GM18858 (cell line): ENCODE data around the gene MEI1.
"Not testable (repeated sequence)": the region's sequence is repeated elsewhere in the genome, so short reads cannot be mapped to it uniquely, and the experiment has no call there.

Experiments used
- ATAC-seq: cut with Tn5 transposase; IDR thresholded peaks from one replicate; pipeline ENCODE4 v1.9.1; 2021; ENCODE audit not compliant: unreplicated experiment

The MEI1 gene

DNA sequence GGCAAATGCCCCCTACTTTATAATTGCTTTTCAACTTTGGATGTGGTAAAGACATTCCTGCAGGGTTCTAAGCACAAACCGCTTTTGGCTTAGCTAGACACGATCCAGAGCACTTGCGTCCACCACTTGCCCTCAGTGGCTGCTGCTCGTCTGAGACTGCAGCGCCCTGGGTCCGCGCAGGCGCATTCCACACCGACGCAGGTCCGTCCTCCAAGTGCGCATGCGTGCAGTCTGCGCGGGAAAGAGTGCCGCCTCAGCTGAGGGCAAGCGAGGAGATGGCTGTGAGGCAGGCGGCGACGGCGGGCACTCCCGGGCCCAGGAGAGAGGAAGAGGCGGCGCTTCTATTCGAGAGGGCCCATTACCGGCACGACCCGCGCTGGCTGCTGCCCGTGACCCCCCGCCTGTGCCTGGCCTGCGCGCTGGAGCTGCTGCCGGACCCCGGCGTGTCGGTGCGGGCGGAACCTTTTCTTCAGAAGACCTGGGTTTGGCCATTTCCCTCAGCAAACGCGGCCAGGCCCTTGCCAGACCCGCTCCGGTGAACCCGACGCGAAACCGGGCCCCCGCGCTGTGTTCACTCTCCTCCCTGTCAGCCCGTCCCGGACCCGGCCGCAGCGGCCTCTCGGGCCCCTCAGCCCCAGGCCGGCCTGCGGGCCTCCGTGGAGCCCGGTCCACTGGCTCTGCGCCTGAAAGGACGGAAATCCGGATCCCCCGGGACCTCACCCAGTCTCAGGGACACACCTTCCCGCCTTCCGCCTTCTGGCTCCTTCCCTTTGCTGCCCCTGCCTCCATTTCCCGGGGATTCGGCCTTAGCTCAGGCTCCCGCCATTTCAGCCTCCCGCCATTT lies at the start of gene MEI1:
MEI1 (plus strand) TSS at position 240 of the 844 bp plus-strand sequence; CDS start at position 276, 36 bp downstream.
- no peak for ATAC-seq

- no peak for ATAC-seq
Observed at GRCh38 chr22:41650229-41650628, 49.1 kb upstream of the MEI1 start.

DNA sequence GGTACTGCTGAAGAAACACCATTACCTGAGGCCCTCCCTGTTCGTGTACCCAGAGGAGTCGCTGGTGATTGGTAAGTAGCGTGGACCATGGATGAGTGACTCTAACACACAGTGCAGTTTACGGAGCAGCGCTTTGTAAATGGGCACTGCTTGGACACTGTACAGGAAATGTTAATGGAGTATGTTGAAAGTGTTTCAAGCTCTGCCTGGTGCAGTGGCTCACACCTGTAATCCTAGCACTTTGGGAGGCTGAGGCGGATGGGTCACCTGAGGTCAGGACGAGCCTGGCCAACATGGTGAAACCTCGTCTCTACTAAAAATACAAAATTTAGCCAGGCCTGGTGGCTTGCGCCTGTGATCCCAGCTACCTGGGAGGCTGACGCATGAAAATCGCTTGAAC lies 48.5 kb upstream of the MEI1 start:
- ATAC-seq: no peak

GRCh38 chr22:41654322-41654721 lies 45.0 kb upstream of the MEI1 start:
- no peak for ATAC-seq

DNA sequence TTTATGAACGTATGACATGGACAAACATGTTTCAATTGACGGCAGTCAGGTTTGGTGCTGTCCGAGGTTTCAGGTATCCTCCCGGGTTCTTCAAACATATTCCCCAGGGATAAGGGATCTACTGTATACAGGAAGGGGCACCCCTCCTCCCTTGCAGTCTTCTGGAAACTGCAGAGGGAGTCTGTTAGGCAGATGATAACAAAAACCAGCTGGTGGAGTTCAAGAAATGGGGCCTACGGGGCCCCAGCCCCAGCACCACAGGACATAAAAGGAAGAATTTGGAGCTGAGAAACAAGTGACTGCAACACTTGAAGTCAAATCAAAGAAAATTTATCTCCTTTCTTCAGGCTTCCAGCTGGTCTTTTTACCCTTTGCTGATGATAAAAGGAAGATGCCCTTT lies 42.7 kb upstream of the MEI1 start:
- ATAC-seq: no peak

DNA sequence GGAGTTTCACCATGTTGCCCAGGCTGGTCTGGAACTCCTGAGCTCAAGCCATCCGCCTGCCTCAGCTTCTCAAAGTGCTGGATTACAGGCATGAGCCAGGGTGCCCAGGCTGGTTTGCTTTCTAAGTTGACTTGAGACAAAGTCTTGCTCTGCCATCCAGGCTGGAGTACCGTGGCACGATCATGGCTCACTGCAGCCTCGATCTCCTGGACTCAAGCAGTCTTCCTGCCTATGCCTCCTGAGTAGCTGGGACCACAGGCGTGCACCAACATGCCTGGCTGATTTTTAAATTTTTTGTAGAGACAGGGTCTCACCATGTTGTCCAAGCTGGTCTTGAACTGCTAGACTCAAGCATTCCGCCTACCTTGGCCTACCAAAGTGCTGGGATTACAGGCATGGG lies 41.6 kb upstream of the MEI1 start:
- ATAC-seq: no peak

DNA sequence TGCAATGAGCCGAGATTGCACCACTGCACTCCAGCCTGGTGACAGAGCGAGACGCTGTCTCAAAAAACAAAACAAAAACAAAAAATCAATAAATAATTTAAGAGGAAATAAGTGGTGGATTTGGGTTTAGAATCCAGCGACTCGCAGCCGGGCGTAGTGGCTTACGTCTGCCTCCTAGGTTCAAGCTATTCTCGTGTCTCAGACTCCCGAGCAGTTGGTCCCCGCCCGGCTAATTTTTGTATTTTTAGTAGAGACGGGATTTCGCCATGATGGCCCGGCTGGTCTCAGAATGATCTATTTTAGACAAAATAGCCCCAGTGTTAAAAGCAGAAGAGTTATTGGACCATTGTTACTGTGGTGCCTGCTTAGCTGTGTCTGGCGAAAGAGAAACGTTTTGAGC lies 40.4 kb upstream of the MEI1 start:
- no peak for ATAC-seq

- ATAC-seq: no peak
Observed at GRCh38 chr22:41659941-41660340, 39.4 kb upstream of the MEI1 start.

DNA sequence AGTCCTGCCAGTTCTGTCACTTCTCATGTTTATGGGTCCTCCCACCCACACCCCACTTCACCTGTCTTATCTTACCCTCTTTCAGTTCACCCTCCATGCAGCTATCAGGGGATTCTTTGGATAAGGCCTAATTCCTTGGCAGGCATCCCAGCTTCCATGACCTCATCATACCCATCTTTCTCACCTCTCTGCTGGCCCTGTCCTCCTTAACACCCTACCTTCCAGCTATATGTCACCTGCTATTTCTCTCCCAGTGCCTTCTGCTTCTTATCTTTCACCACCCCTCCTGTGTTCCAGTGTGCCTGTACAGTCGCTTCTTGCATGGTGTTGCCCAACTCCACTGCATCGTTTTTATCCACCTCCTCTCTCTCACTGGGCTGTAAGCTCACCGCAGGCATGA lies 38.9 kb upstream of the MEI1 start:
- no peak for ATAC-seq

- ATAC-seq: no peak
Observed at GRCh38 chr22:41661088-41661487, 38.2 kb upstream of the MEI1 start.

GRCh38 chr22:41661713-41662112 lies 37.6 kb upstream of the MEI1 start:
- no peak for ATAC-seq

- ATAC-seq: not testable (repeated sequence)
Observed at GRCh38 chr22:41663594-41663993, 35.7 kb upstream of the MEI1 start.

DNA sequence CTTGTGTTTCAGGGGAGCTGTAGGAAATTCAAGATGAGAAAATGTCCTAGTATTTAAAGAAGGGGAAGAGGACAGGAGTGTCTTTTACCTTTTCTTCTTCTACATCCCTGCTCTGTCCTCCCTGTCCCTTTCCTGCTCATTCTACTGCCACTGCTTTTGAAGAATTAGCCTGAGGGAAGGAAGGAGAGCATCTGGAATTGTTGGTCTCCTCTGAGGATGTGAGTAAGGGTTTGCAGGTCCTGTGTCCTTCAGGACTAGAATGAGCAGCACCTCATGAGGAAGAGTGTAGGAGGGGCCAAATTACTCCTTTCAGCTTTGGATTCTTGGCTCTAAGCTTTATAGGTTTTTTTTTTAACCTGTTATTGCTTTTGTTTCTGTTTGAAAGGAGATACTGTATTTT lies 34.8 kb upstream of the MEI1 start:
- no peak for ATAC-seq

GRCh38 chr22:41664951-41665350 lies 34.4 kb upstream of the MEI1 start:
- no peak for ATAC-seq

DNA sequence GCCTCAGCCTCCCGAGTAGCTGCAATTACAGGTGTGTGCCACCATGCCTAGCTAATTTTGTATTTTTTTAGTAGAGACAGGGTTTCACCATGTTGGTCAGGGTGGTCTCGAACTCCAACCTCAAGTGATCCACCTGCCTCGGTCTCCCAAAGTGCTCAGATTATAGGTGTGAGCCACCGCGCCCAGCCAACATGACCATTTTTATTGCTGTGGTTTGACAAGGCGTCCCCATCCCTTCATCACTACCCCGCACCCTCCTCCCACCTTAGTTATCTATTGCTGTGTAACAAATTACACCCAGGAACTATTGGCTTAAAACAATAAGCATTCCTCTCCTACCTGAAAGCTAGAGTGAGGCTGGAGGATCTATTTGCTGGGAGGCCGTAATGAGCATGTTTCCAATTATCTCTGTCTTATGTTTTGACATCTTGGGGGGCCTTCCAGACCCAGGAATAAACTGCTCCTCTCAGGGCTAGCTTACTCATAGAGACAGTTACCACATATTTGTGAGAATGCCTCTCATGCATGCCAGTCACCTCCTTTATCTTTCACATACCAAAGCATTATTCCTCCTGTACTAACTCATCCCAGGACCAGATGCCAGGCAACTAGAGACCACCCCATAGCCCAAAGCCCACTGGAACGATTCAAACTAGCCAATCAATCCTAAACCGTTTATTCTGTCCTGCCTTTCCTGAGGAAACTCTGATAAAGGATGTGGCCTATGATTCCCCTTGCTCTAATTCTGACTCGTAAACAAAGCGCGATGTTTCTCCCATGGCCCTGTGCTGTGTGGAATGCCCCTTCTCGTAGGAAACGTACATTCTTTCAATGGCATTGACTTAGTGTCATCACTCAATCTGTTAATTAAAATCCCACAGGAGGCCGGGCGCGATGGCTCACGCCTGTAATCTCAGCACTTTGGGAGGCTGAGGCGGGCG lies 30.1 kb upstream of the MEI1 start:
- no peak for ATAC-seq

DNA sequence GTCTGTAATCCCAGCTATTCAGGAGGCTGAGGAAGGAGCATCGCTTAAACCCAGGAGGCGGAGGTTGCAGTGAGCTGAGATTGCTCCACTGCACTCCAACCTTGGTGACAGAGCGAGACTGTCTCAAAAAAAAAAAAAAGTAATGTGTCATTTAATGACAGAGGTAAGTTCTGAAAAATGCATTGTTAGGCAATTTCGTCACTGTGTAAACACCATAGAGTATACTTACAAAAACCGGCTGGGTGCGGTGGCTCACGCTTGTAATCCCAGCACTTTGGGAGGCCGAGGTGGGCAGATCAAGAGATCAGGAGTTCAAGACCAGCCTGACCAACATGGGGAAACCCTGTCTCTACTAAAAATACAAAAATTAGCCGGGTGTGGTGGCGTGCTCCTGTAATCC lies 27.2 kb upstream of the MEI1 start:
- not testable (repeated sequence) for ATAC-seq

DNA sequence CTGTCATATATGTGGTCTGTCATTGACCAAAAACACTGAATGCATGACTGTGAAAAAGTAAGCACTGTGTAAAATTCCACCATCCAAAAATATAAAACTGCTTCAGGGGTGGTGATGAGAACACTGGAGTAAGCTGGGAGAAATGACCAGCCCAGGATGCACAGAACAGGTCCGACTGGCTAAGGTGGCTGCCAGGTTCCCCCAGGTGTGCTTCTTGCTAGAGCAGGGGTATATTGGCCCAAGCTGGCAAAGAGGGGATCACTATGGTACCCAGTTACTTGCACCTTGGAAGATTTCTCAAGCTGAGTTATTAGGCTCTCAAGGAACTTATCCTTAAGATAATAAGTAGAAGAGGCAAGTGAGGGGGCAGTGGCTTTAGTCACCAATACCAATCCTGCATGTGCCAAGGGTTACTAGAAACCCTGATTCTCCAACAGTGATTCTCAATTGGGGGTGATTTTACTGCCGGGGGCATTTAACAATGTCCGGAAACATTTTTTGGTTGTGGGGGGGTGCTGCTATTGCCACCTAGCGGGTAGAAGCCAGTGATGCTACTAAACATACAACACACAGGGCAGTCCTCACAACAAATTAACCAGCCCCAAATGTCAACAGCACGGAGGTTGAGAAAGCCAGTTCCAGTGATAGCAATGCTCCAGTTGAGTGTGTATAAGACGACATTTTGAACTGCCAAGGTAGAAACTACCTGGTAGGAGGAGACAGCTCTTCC lies 26.4 kb upstream of the MEI1 start:
- ATAC-seq: no peak

DNA sequence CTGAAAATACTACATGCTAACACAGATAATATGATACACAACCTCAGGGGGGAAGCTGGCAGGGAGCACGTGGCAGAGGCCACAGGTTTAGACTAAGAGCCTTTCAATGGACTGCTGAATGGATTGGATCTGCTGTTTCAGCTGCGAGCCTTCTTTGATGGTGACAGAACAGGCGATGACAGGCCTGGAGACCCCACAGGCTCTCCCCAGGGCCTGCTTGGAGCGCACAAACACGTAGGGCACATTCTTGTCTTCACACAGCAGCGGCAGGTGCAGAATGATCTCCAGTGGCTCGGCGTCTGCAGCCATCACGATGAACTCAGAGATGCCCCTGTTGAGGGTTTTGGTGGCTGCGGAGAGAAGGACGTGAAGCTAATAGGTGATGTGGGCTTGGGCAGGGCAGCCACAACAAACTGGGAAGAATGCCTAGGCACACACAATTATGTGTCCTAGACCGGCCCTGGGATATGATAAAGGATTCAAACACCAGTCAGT lies 24.4 kb upstream of the MEI1 start:
- no peak for ATAC-seq

- no peak for ATAC-seq
Observed at GRCh38 chr22:41676134-41676533, 23.2 kb upstream of the MEI1 start.

DNA sequence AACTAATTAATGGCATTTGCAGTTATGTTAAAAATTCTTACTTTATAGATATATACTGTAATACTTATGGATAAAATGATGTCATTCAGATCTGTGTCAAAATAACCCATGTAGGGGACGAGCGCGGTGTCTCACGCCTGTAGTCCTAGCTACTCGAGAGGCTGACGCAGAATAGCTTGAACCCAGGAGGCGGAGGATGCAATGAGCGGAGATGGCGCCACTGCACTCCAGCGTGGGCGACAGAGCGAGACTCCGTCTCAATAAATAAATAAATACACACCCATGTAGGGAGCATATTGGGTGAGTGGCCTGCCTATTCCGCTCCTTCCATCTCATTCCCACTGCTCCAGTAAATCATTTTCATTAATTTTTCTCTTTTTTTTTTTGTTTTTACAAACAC lies 17.7 kb upstream of the MEI1 start:
- no peak for ATAC-seq
